ENCODE measurements around the gene VSIG10L2. TPM values are rescaled to one million over a fixed set of nuclear protein-coding genes. Genes with fewer than 3 reads are reported as not detected.

VSIG10L2 gene
- total RNA-seq, 1 experiment from 2014 or later: not detected

GRCh38 chr11:125918140-125918840 lies 27.6 kb upstream of the VSIG10L2 start:
- Histone ChIP-seq H3K36me3 (ENCODE audit: insufficient read depth, low read length, poor library complexity, severe bottlenecking) (no peaks in the 10 kb centered on the region), H3K27me3 (replicated peaks; ENCODE audit: insufficient read depth, low read depth, low read length, poor library complexity) (peaks cover 31% of the 10 kb centered on the region), H3K9me3 (ENCODE audit: low read depth, low read length, poor library complexity, severe bottlenecking) (no peaks in the 10 kb centered on the region), H3K4me1 (ENCODE audit: insufficient read depth, low read length, poor library complexity, severe bottlenecking) (no peaks in the 10 kb centered on the region), H3K27ac (ENCODE audit: low read depth, low read length, poor library complexity, severe bottlenecking) (no peak overlapping the region), H3K4me3 (ENCODE audit: low read depth, low read length, poor library complexity, severe bottlenecking) (no peak overlapping the region)
- intact Hi-C loops (cut with micrococcal nuclease; ENCODE audit: unreplicated experiment): no loop called here
- no TSS peak for BruUV-seq (replicated peaks)
- CTCF ChIA-PET: interaction anchor here (0.7 kb wide), 1 partner anchor 271 kb away, joined by 3 read pairs; no protein-coding TSS in a partner anchor
- POLR2A ChIA-PET (ENCODE audit: low non-redundant PET): no interaction called here
- TF ChIP-seq EZH2 (IDR thresholded peaks at IDR 0.05; ENCODE audit: borderline replicate concordance, low read depth, low read length, poor library complexity, severe bottlenecking) (no peak), CTCF (conservative IDR thresholded peaks at IDR 0.05; ENCODE audit: low read depth, low read length) (no peak)
- DNase-seq (ENCODE audit: low spot score): no peak

- H3K4me3 ChIP-seq (ENCODE audit: low read depth, low read length, poor library complexity, severe bottlenecking): no peak overlapping the region
- no peak overlapping the region for H3K27ac ChIP-seq (ENCODE audit: low read depth, low read length, poor library complexity, severe bottlenecking)
- no peak for DNase-seq (ENCODE audit: low spot score)
- no peaks in the 10 kb centered on the region for H3K36me3 ChIP-seq (ENCODE audit: insufficient read depth, low read length, poor library complexity, severe bottlenecking)
- intact Hi-C loops (cut with micrococcal nuclease; ENCODE audit: unreplicated experiment): no loop called here
- no TSS peak for BruUV-seq (replicated peaks)
- H3K9me3 ChIP-seq (ENCODE audit: low read depth, low read length, poor library complexity, severe bottlenecking): no peaks in the 10 kb centered on the region
- ChIA-PET POLR2A (ENCODE audit: low non-redundant PET) (no interaction called here), CTCF (interaction anchor here (0.5 kb wide), 1 partner anchor 349 kb away, joined by 5 read pairs; no protein-coding TSS in a partner anchor)
- peaks cover 21% of the 10 kb centered on the region for H3K27me3 ChIP-seq (replicated peaks; ENCODE audit: insufficient read depth, low read depth, low read length, poor library complexity)
- no peaks in the 10 kb centered on the region for H3K4me1 ChIP-seq (ENCODE audit: insufficient read depth, low read length, poor library complexity, severe bottlenecking)
- TF ChIP-seq CTCF (conservative IDR thresholded peaks at IDR 0.05; ENCODE audit: low read depth, low read length) (no peak), EZH2 (IDR thresholded peaks at IDR 0.05; ENCODE audit: borderline replicate concordance, low read depth, low read length, poor library complexity, severe bottlenecking) (no peak)
These were observed 24.8 kb upstream of the VSIG10L2 start for GRCh38 chr11:125921042-125921441.

GRCh38 chr11:125922156-125922555 lies 23.7 kb upstream of the VSIG10L2 start:
- ChIA-PET CTCF (interaction anchor here (0.7 kb wide), 1 partner anchor 278 kb away, joined by 3 read pairs; no protein-coding TSS in a partner anchor), POLR2A (ENCODE audit: low non-redundant PET) (no interaction called here)
- no peak for DNase-seq (ENCODE audit: low spot score)
- TF ChIP-seq CTCF (conservative IDR thresholded peaks at IDR 0.05; ENCODE audit: low read depth, low read length): no peak
- no peak for TF ChIP-seq EZH2 (IDR thresholded peaks at IDR 0.05; ENCODE audit: borderline replicate concordance, low read depth, low read length, poor library complexity, severe bottlenecking)
- intact Hi-C loops (cut with micrococcal nuclease; ENCODE audit: unreplicated experiment): no loop called here
- Histone ChIP-seq H3K4me1 (ENCODE audit: insufficient read depth, low read length, poor library complexity, severe bottlenecking) (no peaks in the 10 kb centered on the region), H3K27ac (ENCODE audit: low read depth, low read length, poor library complexity, severe bottlenecking) (no peak overlapping the region), H3K36me3 (ENCODE audit: insufficient read depth, low read length, poor library complexity, severe bottlenecking) (no peaks in the 10 kb centered on the region), H3K27me3 (replicated peaks; ENCODE audit: insufficient read depth, low read depth, low read length, poor library complexity) (peaks cover 10% of the 10 kb centered on the region), H3K9me3 (ENCODE audit: low read depth, low read length, poor library complexity, severe bottlenecking) (no peaks in the 10 kb centered on the region), H3K4me3 (ENCODE audit: low read depth, low read length, poor library complexity, severe bottlenecking) (no peak overlapping the region)
- BruUV-seq (replicated peaks): no TSS peak
